ENCODE measurements around the gene CAMK4. TPM values are rescaled to one million over a fixed set of nuclear protein-coding genes. Genes with fewer than 3 reads are reported as not detected.

The CAMK4 gene
- total RNA-seq, 1 donor from 2014 or later, result 3.8 TPM

GRCh38 chr5:111425205-111425604 is 201.0 kb downstream of the CAMK4 start:
- H3K27me3 Mint-ChIP-seq (ENCODE audit: low read depth, unreplicated experiment), result no peaks in the 10 kb centered on the region
- no peaks in the 10 kb centered on the region for H3K36me3 Mint-ChIP-seq (ENCODE audit: low read depth, unreplicated experiment)
- TF ChIP-seq, protein P1, sequence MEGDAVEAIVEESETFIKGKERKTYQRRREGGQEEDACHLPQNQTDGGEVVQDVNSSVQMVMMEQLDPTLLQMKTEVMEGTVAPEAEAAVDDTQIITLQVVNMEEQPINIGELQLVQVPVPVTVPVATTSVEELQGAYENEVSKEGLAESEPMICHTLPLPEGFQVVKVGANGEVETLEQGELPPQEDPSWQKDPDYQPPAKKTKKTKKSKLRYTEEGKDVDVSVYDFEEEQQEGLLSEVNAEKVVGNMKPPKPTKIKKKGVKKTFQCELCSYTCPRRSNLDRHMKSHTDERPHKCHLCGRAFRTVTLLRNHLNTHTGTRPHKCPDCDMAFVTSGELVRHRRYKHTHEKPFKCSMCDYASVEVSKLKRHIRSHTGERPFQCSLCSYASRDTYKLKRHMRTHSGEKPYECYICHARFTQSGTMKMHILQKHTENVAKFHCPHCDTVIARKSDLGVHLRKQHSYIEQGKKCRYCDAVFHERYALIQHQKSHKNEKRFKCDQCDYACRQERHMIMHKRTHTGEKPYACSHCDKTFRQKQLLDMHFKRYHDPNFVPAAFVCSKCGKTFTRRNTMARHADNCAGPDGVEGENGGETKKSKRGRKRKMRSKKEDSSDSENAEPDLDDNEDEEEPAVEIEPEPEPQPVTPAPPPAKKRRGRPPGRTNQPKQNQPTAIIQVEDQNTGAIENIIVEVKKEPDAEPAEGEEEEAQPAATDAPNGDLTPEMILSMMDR (IDR thresholded peaks at IDR 0.05; ENCODE audit: insufficient read depth, low read depth, low read length), result no peak
- no peak for TF ChIP-seq EZH2 (IDR thresholded peaks at IDR 0.05; ENCODE audit: insufficient read depth, low read length)
- no peak overlapping the region for H3K4me3 ChIP-seq (ENCODE audit: insufficient read depth, low read depth, low read length)
- no peaks in the 10 kb centered on the region for H3K9me3 Mint-ChIP-seq (ENCODE audit: unreplicated experiment)
- H2AFZ ChIP-seq (ENCODE audit: low read depth, low read length), result no peak overlapping the region
- DNase-seq (ENCODE audit: low read depth) (no peak), FAIRE-seq (no peak)
- H3K9ac ChIP-seq (ENCODE audit: low read length), result no peak overlapping the region
- H3K27me3 ChIP-seq (ENCODE audit: insufficient read depth, low read length), result no peaks in the 10 kb centered on the region
- no peaks in the 10 kb centered on the region for H3K4me1 ChIP-seq (ENCODE audit: insufficient read depth, low read length)
- no peaks in the 10 kb centered on the region for H3K4me1 Mint-ChIP-seq (ENCODE audit: low read depth, unreplicated experiment)
- no peaks in the 10 kb centered on the region for H4K20me1 ChIP-seq (ENCODE audit: insufficient read depth, low read length)
- H3K27ac Mint-ChIP-seq (ENCODE audit: unreplicated experiment), result no peak overlapping the region
- H3K4me2 ChIP-seq (ENCODE audit: low read length), result no peak overlapping the region
- no peaks in the 10 kb centered on the region for H3K36me3 ChIP-seq (ENCODE audit: insufficient read depth, low read length)
- no peaks in the 10 kb centered on the region for H3K9me3 ChIP-seq (ENCODE audit: insufficient read depth, low read depth, low read length)
- H3K27ac ChIP-seq (ENCODE audit: low read depth, low read length), result no peak overlapping the region
- H3K4me3 Mint-ChIP-seq (ENCODE audit: unreplicated experiment), result no peak overlapping the region
- H3K79me2 ChIP-seq (ENCODE audit: insufficient read depth, low read length), result no peaks in the 10 kb centered on the region

DNA sequence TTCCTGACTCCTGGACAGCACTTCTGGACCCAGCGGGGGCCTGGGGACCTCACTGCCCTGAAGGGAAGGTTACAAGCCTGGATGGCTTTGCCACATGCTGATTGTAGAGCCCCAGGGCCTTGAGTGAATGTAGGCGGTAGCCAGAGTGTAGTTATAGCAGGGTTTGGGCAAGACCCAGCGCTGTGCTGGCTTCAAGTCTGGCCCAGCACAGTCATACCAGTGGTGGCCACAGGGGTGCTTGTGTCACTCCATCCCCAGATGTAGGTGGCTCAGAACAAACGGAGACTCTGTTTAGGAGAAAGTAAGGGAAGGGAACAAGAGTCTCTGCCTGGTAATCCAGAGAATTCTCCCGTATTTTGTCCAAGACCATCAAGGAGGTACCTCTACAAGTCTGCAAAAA is 203.6 kb downstream of the CAMK4 start:
- Histone ChIP-seq H2AFZ (ENCODE audit: low read depth, low read length) (no peak overlapping the region), H3K27ac (ENCODE audit: low read depth, low read length) (no peak overlapping the region), H3K36me3 (ENCODE audit: insufficient read depth, low read length) (no peaks in the 10 kb centered on the region), H3K27me3 (ENCODE audit: insufficient read depth, low read length) (no peaks in the 10 kb centered on the region), H3K4me3 (ENCODE audit: insufficient read depth, low read depth, low read length) (no peak overlapping the region), H3K4me1 (ENCODE audit: insufficient read depth, low read length) (no peaks in the 10 kb centered on the region), H4K20me1 (ENCODE audit: insufficient read depth, low read length) (no peaks in the 10 kb centered on the region), H3K79me2 (ENCODE audit: insufficient read depth, low read length) (no peaks in the 10 kb centered on the region), H3K9ac (ENCODE audit: low read length) (no peak overlapping the region), H3K9me3 (ENCODE audit: insufficient read depth, low read depth, low read length) (no peaks in the 10 kb centered on the region), H3K4me2 (ENCODE audit: low read length) (no peak overlapping the region)
- Mint-ChIP-seq H3K36me3 (ENCODE audit: low read depth, unreplicated experiment) (no peaks in the 10 kb centered on the region), H3K4me3 (ENCODE audit: unreplicated experiment) (no peak overlapping the region), H3K27ac (ENCODE audit: unreplicated experiment) (no peak overlapping the region), H3K27me3 (ENCODE audit: low read depth, unreplicated experiment) (no peaks in the 10 kb centered on the region), H3K4me1 (ENCODE audit: low read depth, unreplicated experiment) (peaks cover under 1% of the 10 kb centered on the region), H3K9me3 (ENCODE audit: unreplicated experiment) (no peaks in the 10 kb centered on the region)
- no peak for DNase-seq (ENCODE audit: low read depth)
- FAIRE-seq, result no peak
- no peak for TF ChIP-seq EZH2 (IDR thresholded peaks at IDR 0.05; ENCODE audit: insufficient read depth, low read length)
- TF ChIP-seq, protein P1 (IDR thresholded peaks at IDR 0.05; ENCODE audit: insufficient read depth, low read depth, low read length), result no peak

DNA sequence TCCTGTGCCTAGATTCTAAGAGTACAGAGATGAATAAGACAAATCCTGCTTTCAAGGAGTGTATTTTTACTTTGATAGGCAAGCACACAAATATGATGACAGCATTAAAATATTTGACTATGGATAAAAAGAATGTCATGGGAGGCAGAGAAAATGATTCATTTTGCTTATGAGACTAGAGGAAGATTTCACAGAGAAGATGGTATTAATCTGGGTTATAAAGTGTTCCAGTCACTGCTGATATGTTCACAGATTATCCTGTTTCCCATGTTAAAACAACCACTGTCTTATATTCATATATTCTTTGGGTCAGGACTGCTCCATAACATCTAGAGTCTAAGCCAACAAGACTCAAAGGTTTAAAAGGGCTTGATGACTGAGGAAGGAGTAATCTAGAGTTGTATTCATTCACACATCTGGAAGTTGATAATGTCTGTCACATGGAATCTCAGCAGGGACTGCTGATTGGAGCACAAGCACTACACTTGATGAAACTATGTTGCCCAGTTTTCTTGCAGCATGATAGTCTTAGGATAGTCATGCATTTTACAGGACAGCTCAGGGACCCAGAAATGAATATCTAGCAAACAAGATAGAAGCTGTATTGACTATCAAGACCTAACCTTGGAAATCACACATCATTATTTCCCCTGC is 208.8 kb downstream of the CAMK4 start:
- DNase-seq (ENCODE audit: low read depth) (peak; percentile 46), FAIRE-seq (no peak)
- H3K4me3 ChIP-seq (ENCODE audit: insufficient read depth, low read depth, low read length), result no peak overlapping the region
- no peaks in the 10 kb centered on the region for H4K20me1 ChIP-seq (ENCODE audit: insufficient read depth, low read length)
- no peak overlapping the region for H3K9ac ChIP-seq (ENCODE audit: low read length)
- Mint-ChIP-seq H3K36me3 (ENCODE audit: low read depth, unreplicated experiment) (no peaks in the 10 kb centered on the region), H3K4me3 (ENCODE audit: unreplicated experiment) (no peak overlapping the region), H3K27me3 (ENCODE audit: low read depth, unreplicated experiment) (no peaks in the 10 kb centered on the region), H3K9me3 (ENCODE audit: unreplicated experiment) (no peaks in the 10 kb centered on the region), H3K4me1 (ENCODE audit: low read depth, unreplicated experiment) (peaks cover 2% of the 10 kb centered on the region), H3K27ac (ENCODE audit: unreplicated experiment) (no peak overlapping the region)
- H3K36me3 ChIP-seq (ENCODE audit: insufficient read depth, low read length), result no peaks in the 10 kb centered on the region
- no peaks in the 10 kb centered on the region for H3K9me3 ChIP-seq (ENCODE audit: insufficient read depth, low read depth, low read length)
- H3K4me1 ChIP-seq (ENCODE audit: insufficient read depth, low read length), result peaks cover 8% of the 10 kb centered on the region
- H2AFZ ChIP-seq (ENCODE audit: low read depth, low read length), result no peak overlapping the region
- TF ChIP-seq, protein P1 (IDR thresholded peaks at IDR 0.05; ENCODE audit: insufficient read depth, low read depth, low read length), result no peak
- TF ChIP-seq EZH2 (IDR thresholded peaks at IDR 0.05; ENCODE audit: insufficient read depth, low read length), result no peak
- no peaks in the 10 kb centered on the region for H3K27me3 ChIP-seq (ENCODE audit: insufficient read depth, low read length)
- peak overlapping the region; percentile 13 for H3K4me2 ChIP-seq (ENCODE audit: low read length)
- H3K79me2 ChIP-seq (ENCODE audit: insufficient read depth, low read length), result no peaks in the 10 kb centered on the region
- H3K27ac ChIP-seq (ENCODE audit: low read depth, low read length), result peak overlapping the region; percentile 65
